Hematopoietic multipotent progenitor cell treated with erythropoietin and hydrocortisone succinate and interleukin-3 and kit ligand, for 8 days (in vitro differentiated cells): Measurements from ENCODE around the gene KCNT2.
"Not testable (repeated sequence)": the region's sequence is repeated elsewhere in the genome, so short reads cannot be mapped to it uniquely, and the experiment has no call there.

Experiments used
- DNase-seq: peaks from one replicate; pipeline ENCODE4 v3.0.0-alpha.2; 2015

Gene KCNT2

DNA sequence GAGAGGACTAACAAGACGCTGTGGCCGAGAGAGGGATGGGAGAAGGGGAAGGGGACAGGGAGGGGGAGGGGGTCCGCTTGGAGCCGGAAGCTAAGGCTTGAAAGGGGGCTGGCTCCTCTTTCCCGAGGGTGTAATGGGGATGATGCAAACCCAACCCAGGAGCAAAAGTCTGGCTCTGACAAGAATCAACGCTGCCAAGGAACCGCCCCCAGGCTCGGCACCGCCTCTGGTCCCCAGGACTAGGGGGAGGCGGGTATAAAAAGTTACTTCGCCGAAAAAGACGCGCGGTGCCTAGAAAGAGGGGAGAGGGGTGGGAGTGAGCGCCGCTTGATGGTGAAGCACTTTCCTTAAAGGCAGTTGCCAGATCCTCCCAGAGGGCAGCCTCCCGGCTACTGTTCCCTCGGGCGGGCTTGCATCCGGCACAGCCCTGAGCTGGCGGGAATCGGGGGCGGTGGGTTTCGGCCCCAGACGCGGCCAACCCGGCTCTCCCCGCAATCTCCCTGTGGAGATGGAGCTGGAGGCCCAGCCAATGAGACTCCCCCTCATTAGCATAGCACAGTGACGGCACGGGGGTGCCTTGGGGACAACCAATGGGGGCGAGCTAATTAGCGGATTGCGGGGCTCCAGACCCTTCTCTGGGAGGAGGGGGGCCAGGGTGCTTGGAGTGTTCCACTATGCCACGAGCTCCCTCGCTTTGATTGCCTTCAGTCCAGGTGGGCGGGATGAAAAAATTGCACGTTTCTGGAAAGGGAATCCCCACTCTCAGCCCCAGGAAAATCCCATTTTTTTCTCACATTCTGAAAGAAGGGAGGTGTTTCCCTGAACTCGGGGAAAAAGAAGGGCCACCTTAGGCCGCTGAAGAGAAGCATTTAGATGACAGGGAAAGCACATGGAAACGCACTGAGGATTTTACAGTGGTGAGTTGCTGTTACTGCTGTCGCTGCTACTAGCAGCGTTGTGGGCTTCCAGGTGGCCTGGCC lies at the start of gene KCNT2:
Gene KCNT2, minus strand, starts transcription at position 51 of the 980 bp plus-strand sequence. CDS start 131 bp downstream, outside the sequence.
- no peak for DNase-seq

DNA sequence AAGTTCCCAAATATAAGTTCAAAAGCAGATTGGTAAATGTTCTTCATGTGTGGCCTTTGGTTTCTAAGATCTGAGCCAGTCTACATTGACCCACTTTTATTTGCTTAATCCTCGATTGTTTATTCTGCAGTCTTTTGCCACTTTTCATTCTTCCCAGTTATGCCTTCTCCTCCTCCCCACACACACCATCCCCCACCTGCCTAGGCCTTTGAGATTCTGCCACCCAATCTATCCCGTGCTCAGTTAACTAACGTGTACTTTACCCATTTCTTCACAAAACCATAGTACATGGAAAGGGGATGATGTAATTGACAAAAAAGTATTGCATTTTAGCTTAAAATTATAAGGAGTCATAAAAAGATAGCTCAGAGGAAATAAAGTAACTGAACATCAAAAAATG lies 47.3 kb upstream of the KCNT2 start:
- DNase-seq = no peak

DNA sequence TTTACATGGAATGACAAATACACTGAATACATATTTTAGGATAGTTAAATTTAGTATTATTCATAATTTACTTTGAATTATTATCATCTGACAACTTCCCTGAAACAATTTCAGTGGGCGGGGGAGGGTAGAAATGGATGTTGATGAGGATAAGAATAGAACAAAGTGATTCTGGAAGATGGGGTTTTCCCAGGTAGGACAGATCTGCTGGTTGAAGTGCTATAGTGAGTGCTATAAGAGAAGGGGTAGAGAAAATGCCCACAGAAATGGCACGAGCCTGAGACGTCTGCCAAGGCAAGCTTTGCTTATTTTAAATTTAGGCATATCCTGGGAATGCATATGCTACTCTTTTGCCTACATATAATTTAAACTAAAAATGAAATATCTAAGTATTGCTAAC lies 46.8 kb upstream of the KCNT2 start:
- DNase-seq = no peak

DNA sequence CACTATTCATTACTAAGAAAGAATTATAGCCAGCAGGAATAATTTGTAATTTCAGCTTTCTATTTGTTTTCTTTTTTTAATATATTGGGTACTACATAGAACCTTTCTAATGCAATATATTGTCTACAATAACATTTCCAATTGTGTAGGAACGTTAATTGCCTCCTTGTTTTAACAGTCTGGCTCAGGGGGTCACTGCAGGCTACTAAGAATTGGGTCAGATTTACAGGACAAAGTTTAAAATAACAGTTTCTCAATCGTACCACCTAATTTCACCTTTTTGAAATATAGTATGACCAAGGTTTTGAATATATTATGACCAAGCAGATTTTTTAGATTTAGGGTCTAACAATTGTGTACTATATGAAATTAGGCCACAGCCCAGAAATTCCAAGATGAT lies 46.0 kb upstream of the KCNT2 start:
- no peak for DNase-seq

DNA sequence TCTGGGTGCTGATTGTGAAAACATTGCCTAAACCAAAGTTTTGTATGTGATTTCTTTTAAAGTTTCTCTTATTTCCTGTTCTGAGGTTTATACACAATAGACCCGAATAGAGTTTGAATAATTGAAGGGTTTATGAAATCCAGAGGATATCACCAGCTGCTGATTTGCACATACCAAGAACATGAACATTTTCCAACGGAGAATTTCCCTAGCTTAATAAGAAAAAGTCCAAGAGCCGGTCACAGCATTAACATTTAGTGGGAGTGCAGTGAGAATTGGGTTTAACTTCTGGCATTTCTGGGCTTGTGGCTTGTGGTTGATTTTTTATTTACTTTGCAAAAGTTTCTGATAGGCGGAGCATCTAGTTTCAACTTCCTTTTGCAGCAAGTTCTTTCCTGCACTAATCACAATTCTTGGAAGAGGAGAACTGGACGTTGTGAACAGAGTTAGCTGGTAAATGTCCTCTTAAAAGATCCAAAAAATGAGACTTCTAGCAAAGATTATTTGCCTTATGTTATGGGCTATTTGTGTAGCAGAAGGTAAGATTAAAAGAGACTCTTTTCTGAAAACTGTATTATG lies 43.5 kb upstream of the KCNT2 start, which contains the start of gene CFH:
Gene CFH, plus strand, starts transcription at position 407 of the 579 bp plus-strand sequence. Its CDS starts 75 bp downstream, at position 482.
- DNase-seq = peak; percentile 29

DNA sequence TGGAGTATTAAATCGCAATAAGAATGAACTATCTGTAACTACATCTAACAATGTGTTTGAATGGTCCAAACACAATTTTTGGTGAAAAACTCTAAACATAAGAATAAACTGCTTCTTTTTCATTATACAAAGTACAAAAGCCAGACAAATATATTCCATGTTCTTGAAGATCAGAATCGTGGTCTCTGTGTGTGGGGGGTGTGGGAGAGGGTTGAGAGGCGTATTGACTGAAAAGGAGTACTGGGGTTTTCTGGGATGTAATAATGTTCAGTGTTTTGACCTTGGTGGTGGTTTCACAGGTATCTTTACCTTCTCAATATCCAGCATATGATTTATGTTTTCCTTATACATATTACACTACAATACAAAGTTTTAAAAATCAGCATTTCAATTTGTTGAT lies 42.8 kb upstream of the KCNT2 start:
- no peak for DNase-seq

DNA sequence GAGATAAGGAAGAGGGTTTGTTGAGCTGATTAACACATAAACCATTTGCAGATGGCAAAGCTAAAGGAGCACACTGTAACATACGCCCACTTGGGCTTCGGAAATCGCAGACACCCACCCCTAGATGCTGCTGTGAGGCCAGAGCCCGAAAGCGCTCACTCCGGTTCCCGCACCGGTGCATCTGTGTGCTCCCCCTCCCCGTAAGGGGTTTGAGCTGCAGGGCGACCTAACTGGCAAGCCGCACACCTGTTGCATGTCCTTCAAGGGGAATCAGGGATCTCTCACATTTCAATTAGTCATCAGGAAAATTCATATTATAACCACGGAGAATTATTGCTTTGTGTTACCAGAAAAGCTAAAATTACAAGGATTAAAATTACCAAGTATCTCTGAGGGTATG lies 42.2 kb upstream of the KCNT2 start:
- DNase-seq = no peak

DNA sequence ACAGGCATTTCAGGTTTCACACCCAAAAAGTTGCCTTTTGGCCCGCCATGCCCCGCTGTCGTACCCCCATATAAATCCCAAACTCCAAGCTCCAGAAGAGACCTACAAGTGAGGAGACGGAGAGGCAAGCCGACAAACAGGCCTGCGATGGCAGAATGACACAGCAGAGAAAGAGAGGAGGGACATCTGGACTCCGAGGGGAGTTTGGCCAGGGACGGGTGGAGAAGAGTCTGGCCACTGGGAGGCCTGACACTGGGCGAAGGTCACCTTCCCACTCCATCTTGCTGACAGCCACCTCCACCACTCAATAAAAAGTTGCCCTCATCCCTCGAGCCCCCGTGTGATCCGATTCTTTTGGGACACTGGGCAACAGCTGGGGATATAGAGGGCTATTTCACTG lies 41.8 kb upstream of the KCNT2 start:
- DNase-seq = no peak

DNA sequence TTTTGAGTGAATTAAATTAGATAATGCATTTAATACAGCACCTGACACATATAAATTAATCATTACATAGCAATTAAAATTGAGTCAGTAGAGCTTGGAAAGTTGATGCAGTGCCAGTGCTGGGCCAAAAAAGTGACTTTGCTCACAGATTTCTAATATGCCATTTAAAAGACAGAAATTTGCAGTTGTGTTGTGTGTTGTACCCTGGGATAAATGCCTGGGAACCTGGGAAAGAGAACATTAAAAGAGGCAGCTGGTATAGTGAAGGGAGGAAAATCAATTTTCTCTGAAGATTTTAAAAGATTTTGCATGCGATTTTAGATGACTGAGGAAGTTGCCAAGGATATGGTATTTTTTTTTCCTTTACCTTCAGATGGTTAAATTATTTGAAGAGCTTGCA lies 32.7 kb upstream of the KCNT2 start:
- no peak for DNase-seq

DNA sequence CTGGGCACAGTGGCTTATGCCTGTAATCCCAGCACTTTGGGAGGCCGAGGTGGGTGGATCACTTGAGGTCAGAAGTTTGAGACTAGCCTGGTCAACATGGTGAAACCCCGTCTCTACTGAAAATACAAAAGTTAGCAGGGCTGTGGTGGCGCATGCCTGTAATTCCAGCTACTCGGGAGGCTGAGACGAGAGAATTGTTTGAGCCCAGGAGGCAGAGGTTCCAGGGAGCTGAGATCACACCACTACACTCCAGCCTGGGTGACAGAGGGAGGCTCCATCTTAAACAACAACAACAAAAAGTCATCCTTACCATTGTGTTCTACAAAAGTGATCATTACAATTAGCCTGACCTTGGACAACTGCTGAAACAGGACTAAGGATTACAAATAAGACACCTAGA lies 31.1 kb upstream of the KCNT2 start:
- DNase-seq = not testable (repeated sequence)

DNA sequence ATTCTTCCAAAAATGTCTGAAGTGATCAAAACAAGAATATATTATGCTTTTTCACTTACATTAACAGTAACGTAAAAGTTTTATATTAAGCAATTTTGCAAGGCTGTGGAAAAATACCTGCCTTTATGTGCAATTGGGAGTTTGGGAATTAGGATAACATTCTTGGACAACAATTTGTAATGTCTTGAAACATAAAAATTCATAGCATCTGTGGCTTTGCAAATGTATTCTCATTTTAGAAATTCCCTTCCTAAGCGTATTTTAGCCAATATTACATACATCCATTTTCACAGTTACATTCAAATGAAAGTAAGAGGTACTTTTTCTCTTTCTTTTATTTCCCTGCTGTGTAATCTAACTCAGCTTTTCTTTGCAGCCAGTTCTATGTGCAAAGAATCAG lies 30.2 kb upstream of the KCNT2 start:
- DNase-seq = no peak

DNA sequence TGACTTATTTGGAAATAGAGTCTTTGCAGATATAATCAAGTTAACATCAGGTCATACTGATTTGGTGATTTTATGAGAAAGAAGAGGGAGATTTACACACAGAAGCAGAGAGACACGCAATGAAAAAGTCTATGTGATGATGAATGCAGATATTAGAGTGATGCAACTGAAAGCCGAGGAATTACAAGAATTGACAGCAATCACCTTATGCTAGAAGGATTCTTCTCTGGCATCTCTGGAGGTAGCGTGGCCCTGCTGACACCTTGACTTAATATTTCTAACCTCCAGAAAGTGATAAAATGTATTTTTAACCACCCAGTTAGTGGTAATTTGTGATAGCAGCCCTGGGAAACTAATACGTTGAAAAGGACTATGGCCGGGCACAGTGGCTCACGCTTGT lies 29.4 kb upstream of the KCNT2 start:
- no peak for DNase-seq

DNA sequence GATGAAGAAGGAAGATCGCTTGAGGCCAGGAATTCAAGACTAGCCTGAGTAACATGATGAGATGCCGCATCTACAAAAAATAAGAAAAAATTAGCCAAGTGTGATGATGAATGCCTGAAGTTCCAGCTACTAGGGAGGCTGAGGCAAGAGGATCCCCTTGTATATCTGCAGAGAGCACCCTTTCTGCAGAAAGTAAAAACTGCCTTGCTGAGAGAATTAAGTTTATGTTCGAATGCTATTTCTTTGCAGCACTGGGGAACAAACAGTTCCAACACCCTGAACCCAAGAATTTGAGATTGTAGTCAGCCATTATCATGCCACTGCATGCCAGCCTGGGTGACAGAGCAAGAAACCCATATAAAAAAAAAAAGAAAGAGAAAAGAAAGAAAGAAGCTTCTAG lies 20.6 kb upstream of the KCNT2 start:
- DNase-seq = no peak

DNA sequence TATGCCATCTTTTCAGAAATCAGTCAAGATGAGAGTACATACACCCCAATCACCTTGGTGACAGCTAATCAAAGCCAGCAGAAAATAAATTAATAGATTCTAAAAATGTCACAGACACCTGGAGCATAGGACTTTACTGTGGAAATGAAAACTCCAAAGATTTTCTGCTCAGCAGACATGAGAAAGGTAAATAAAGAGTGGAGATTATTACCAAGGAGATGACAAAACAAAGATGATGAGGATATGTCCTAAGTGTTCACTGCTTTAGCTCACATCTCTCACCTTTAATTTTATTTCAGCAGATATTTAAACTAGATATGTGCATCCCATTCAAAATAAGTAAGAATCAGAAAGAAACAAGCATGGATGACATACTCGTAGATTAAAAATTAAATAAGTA lies 14.8 kb upstream of the KCNT2 start:
- DNase-seq = no peak

DNA sequence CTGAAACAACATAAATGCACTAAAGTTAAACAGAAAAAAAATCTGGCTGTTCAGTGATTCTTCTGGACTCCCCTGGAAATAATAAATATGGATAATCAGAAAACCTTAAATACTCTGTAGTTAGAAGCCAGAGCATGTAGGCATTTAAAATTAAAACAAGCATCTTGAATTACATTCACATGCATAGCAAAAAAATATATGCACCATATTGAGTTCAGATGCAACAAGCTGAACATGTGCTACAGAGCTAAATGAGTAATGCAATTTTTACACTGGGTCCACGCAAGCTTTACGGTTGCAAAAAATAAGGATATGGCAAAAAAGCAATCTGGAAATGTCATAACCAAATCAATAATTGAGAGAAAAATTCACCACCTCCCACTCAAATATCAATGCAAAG lies 11.5 kb upstream of the KCNT2 start:
- DNase-seq = no peak

DNA sequence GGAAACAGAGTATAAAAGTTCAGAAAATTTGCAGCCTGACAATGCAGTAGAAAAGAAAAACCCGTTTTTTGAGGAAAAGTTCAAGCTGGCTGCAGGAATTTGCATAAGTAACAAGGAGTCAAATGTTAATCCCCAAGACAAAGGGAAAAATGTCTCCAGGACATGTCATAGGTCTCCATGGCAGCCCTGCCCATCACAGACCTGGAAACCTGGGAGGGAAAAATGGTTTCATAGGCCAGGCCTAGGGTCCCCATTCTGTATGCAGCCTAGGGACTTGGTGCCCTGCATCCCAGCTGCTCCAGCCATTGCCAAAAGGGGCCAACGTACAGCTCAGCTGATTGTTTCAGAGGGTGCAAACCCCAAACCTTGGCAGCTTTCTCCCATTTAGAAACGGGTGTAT lies 3.6 kb upstream of the KCNT2 start:
- DNase-seq = no peak

DNA sequence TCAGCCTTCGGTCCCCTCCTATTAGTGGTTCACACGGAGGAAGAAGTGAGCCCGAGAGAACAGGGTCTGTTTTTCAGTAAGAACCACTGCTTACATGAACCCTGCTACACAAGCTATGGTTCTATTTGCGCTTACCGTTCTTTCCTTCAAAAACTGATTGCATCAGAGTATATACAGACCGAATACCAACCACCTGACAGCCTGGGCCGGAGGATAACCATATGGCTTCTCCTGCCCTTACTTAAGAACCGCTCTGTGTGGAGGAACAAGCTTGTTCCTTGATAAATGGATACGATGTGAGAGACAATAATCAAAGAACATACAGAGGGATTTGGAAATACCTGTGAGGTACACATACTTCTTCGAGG lies 1.1 kb upstream of the KCNT2 start:
- no peak for DNase-seq

DNA sequence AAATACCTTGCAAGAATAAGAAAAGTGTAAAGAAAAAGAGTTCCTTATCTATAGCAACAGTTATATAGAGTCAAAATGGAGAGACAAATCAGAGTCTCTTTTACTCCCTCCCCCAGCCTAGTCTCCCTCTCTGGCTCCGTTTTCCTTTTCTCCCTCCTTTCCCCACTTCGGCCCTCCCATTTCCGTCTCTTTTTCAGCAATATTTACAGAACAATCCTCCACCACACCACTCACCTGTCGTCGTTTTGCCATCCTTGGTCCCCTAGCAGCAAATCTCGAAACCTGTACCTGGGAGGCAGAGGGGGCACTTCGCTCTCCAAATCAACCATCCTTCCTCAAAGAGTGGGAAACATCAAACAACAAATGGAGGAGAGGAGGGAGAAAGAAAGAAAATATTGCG lies 259 bp downstream of the KCNT2 start:
- DNase-seq = no peak

DNA sequence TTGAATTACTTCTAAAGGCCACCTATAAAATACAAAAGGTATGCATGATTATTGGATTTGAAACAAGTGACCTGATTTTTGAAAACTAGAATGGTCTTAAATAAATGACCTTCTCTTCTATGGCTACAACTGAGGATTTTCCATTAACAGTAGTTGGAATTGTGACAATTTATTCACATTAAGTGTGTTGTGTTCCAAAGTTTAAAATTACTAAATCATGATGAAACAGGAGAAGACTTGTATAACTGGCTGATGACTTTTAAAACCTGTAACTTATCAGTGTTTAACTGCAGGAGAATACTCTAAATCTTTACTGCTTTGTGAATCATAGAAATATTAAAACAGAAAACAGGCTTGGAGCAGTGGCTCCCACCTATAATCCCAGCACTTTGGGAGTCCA lies 4.6 kb downstream of the KCNT2 start:
- no peak for DNase-seq

DNA sequence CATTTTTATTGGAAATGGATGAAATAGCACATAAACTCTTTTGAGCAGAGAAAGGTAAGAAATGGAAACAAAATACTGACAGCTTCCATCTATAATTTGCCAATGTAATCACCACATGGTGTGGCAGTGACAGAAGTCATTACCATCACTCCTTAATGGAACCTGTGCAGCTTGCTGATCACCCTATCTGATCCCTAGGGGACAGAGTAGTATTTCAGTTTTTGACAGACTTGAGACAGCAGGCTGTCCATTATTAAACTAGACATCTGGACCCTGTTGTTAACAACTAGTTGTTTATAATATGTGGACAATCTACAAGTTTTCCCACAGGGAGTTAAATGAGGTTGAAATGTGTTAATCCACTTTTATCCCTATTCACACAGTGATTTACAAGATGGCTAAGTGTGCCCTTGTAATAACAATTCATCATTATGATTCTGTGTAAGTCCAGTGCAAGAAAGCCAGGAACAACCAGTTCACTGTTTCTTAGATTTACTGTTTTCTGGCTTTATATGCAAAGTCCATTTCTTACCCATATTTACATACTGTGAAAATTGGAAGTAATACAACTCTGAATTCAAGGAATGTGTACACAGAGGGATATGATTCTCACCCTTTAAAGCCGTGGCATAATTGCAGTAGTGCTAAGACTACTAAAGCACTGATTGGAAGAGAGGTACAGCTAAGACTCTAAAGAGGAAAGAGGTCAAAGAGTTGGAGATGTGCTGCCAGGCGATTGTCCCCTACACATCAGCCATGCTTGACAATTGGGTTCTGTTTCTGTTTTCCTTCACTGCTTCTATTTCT lies 9.1 kb downstream of the KCNT2 start:
- DNase-seq = no peak

DNA sequence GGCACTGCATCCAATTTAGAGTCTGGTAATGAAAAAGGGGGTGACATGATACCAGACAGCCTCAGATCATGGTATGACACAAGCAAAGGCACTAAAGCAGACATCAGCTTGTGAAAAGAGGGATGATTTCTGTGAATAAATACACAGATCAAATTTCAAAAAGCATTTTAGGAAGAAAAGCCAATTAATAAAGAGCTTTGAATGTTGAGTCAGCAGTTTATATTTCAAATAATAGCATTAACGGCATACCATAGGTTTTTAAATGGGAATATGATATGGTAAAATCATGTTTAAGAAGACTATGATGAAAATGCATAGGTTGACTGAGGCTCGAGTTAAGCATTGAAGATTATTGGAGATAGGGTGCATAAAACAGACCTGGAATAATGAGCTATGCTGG lies 13.5 kb downstream of the KCNT2 start:
- DNase-seq = no peak

DNA sequence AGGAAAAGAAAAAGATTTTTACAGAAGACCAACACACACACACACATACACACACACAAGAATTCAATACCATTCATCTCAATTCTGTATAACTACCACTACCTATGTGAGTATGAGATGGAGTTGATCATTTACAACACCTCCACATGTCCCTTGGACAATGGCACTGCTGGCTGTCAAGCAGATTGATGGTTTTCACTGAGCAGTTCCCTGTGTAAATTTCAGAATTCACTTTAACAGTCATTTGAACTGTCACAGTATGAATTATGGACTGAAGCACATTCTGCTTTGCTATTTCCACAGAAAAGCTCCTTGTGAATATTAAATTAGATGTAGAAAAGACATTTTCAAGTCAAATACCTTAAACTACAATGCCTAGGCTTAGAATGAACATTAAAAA lies 14.3 kb downstream of the KCNT2 start:
- no peak for DNase-seq

DNA sequence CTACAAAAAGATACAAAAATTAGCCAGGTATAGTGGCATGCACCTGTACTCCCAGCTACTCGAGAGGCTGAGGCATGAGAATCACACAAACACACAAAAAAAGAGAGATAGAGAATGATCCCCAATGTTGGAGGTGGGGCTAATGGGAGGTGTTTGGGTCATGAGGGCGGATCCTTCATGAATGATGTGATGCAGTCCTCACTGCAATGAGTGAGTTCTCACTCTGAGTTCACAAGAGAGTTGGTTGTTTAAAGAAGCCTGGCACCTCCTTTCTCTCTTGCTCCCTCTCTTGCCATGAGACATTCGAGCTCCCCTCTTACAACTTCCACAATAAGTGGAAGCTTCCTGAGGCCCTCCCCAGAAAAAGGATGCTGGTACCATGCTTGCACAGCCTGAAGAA lies 17.3 kb downstream of the KCNT2 start:
- no peak for DNase-seq
